ENCODE data around the gene LEAP2. TPM values are rescaled to one million over a fixed set of nuclear protein-coding genes. Genes with fewer than 3 reads are reported as not detected.

The LEAP2 gene
- polyA plus RNA-seq, 1 of the 3 experiments (the other 2 are of a cell fraction), result 0.64 TPM

- Histone ChIP-seq H3K4me2 (no peak overlapping the region), H3K4me1 (ENCODE audit: control insufficient read depth in 1 of 2, insufficient read depth in 2 of 2, low read depth in 1 of 2, low read length in 1 of 2) (peaks cover 0 to 10% of the 10 kb centered on the region in 2 experiments; a peak in 1 of 4 replicates), H3K9ac (no peak overlapping the region), H4K20me1 (ENCODE audit: insufficient read depth) (no peaks in the 10 kb centered on the region), H3K9me3 (no peaks in the 10 kb centered on the region), H3K4me3 (ENCODE audit: low read depth in 2 of 2, low read length in 1 of 2) (no peak overlapping the region), H2AFZ (ENCODE audit: low read depth) (no peak overlapping the region), H3K27me3 (ENCODE audit: insufficient read depth) (no peaks in the 10 kb centered on the region), H3F3A (replicated peaks; ENCODE audit: insufficient read depth) (no peaks in the 10 kb centered on the region), H3K36me3 (replicated peaks in 1 of 2; ENCODE audit: control insufficient read depth in 1 of 2, insufficient read depth in 2 of 2, low read length in 1 of 2) (no peaks in the 10 kb centered on the region), H3K79me2 (ENCODE audit: insufficient read depth) (no peaks in the 10 kb centered on the region), H3K27ac (ENCODE audit: low read depth in 2 of 2, low read length in 1 of 2) (no peak overlapping the region), H3K9me2 (no peaks in the 10 kb centered on the region)
- WGBS (ENCODE audit: low lambda C conversion rate), result 95% methylated on average over 50 of the region's 71 CpGs
- TF ChIP-seq FOSL2 (IDR thresholded peaks at IDR 0.05; ENCODE audit: borderline replicate concordance, low read depth) (no peak), MAX (IDR thresholded peaks at IDR 0.05; ENCODE audit: low read depth) (no peak), CHD2 (IDR thresholded peaks at IDR 0.05; ENCODE audit: low read length, partially characterized antibody) (no peak)
- TF ChIP-seq, protein P1, sequence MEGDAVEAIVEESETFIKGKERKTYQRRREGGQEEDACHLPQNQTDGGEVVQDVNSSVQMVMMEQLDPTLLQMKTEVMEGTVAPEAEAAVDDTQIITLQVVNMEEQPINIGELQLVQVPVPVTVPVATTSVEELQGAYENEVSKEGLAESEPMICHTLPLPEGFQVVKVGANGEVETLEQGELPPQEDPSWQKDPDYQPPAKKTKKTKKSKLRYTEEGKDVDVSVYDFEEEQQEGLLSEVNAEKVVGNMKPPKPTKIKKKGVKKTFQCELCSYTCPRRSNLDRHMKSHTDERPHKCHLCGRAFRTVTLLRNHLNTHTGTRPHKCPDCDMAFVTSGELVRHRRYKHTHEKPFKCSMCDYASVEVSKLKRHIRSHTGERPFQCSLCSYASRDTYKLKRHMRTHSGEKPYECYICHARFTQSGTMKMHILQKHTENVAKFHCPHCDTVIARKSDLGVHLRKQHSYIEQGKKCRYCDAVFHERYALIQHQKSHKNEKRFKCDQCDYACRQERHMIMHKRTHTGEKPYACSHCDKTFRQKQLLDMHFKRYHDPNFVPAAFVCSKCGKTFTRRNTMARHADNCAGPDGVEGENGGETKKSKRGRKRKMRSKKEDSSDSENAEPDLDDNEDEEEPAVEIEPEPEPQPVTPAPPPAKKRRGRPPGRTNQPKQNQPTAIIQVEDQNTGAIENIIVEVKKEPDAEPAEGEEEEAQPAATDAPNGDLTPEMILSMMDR (IDR thresholded peaks at IDR 0.05), result no peak
- TF ChIP-seq, protein P2, sequence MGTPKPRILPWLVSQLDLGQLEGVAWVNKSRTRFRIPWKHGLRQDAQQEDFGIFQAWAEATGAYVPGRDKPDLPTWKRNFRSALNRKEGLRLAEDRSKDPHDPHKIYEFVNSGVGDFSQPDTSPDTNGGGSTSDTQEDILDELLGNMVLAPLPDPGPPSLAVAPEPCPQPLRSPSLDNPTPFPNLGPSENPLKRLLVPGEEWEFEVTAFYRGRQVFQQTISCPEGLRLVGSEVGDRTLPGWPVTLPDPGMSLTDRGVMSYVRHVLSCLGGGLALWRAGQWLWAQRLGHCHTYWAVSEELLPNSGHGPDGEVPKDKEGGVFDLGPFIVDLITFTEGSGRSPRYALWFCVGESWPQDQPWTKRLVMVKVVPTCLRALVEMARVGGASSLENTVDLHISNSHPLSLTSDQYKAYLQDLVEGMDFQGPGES (IDR thresholded peaks at IDR 0.05; ENCODE audit: low read depth, low read length), result no peak
- DNase-seq, result no peak
- ChIA-PET CTCF (interaction anchor here (1.3 to 6.8 kb wide), 3 partner anchors 11 to 298 kb away, joined by 3 to 88 read pairs (median 3); no protein-coding TSS in a partner anchor), POLR2A (no interaction called here)
These were observed 48.2 kb upstream of the LEAP2 start for GRCh38 chr5:132825033-132825833.

DNA sequence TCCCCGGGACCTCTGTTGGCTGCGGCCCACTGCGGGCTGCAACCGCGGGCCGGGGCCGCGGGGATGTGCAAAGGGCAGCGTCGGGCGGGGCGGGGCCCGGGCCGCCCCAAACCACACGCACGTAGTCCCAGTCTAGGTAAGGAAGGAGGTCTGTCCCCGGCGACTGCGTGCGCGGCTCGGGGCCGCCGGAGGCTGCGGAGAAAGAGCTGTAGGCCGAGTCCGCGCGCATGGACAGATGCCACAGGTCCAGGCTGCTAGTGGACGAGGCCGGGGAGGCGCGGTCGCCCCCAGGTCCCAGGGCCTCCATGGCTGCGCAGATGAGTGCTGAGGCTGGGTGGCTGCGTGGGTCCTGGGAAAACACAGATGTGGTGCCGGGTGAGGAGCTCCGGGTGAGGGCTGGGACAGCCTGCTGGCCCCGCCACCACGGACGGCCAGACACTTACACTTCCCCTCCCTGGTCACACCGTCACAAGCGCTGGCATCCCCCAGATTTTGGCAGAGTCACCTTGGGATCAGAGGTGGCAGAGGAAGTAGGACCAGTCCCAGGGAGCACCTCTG lies 47.6 kb upstream of the LEAP2 start:
- CTCF ChIA-PET, result interaction anchor here (1.3 to 2.2 kb wide), 2 partner anchors 58 to 71 kb away, joined by 3 to 7 read pairs; no protein-coding TSS in a partner anchor
- H3K4me2 ChIP-seq, result no peak overlapping the region
- H3K4me1 ChIP-seq (ENCODE audit: control insufficient read depth in 1 of 2, insufficient read depth in 2 of 2, low read depth in 1 of 2, low read length in 1 of 2), result peaks cover 0 to 8% of the 10 kb centered on the region in 2 experiments; a peak in 1 of 4 replicates
- no peaks in the 10 kb centered on the region for H3K27me3 ChIP-seq (ENCODE audit: insufficient read depth)
- no peaks in the 10 kb centered on the region for H3K79me2 ChIP-seq (ENCODE audit: insufficient read depth)
- no peak overlapping the region for H3K27ac ChIP-seq (ENCODE audit: low read depth in 2 of 2, low read length in 1 of 2)
- H3F3A ChIP-seq (replicated peaks; ENCODE audit: insufficient read depth), result no peaks in the 10 kb centered on the region
- 98% methylated on average over 35 of the region's 43 CpGs for WGBS (ENCODE audit: low lambda C conversion rate)
- no peaks in the 10 kb centered on the region for H4K20me1 ChIP-seq (ENCODE audit: insufficient read depth)
- POLR2A ChIA-PET, result no interaction called here
- no peak for DNase-seq
- H3K4me3 ChIP-seq (ENCODE audit: low read depth in 2 of 2, low read length in 1 of 2), result no peak overlapping the region
- no peak for TF ChIP-seq MEF2A (IDR thresholded peaks at IDR 0.05; ENCODE audit: borderline replicate concordance, low read depth)
- no peak for TF ChIP-seq GATA2 (CRISPR knock-in tag; IDR thresholded peaks at IDR 0.05)
- TF ChIP-seq FOXJ3 (CRISPR knock-in tag; IDR thresholded peaks at IDR 0.05), result no peak
- TF ChIP-seq JUND (IDR thresholded peaks at IDR 0.05), result no peak
- no peak for TF ChIP-seq RCOR1 (IDR thresholded peaks at IDR 0.05; ENCODE audit: low read length)
- no peak for TF ChIP-seq TEAD4 (IDR thresholded peaks at IDR 0.05; ENCODE audit: borderline replicate concordance, insufficient read depth)
- TF ChIP-seq SIN3A (IDR thresholded peaks at IDR 0.05; ENCODE audit: borderline replicate concordance, low read depth, low read length), result no peak
- TF ChIP-seq NRF1 (IDR thresholded peaks at IDR 0.05; ENCODE audit: low read depth, low read length), result no peak
- no peak for TF ChIP-seq RAD21 (IDR thresholded peaks at IDR 0.05; ENCODE audit: low read length)
- TF ChIP-seq ELF1 (IDR thresholded peaks at IDR 0.05), result no peak
- TF ChIP-seq, protein P1 (IDR thresholded peaks at IDR 0.05), result no peak
- no peak for TF ChIP-seq SMC3 (IDR thresholded peaks at IDR 0.05; ENCODE audit: low read depth, low read length)
- TF ChIP-seq RFX5 (IDR thresholded peaks at IDR 0.05; ENCODE audit: low read length), result no peak
- no peak for TF ChIP-seq POLR2AphosphoS5 (IDR thresholded peaks at IDR 0.05; ENCODE audit: low read depth, low read length)
- no peak for TF ChIP-seq YY1 (IDR thresholded peaks at IDR 0.05; ENCODE audit: low read depth)
- TF ChIP-seq MAX (IDR thresholded peaks at IDR 0.05; ENCODE audit: low read depth), result no peak
- TF ChIP-seq CHD2 (IDR thresholded peaks at IDR 0.05; ENCODE audit: low read length, partially characterized antibody), result no peak
- TF ChIP-seq EZH2phosphoT487 (IDR thresholded peaks at IDR 0.05; ENCODE audit: borderline replicate concordance, low read depth), result no peak
- no peak overlapping the region for H3K9ac ChIP-seq
- H3K36me3 ChIP-seq (replicated peaks in 1 of 2; ENCODE audit: control insufficient read depth in 1 of 2, insufficient read depth in 2 of 2, low read length in 1 of 2), result no peaks in the 10 kb centered on the region
- no peaks in the 10 kb centered on the region for H3K9me2 ChIP-seq
- H3K9me3 ChIP-seq, result no peaks in the 10 kb centered on the region
- no peak overlapping the region for H2AFZ ChIP-seq (ENCODE audit: low read depth)
